GM19463 (cell line): ENCODE data around the gene HOXC9.

Experiments
- ATAC-seq: cut with Tn5 transposase; IDR thresholded peaks from one replicate; pipeline ENCODE4 v1.9.1; 2021; ENCODE audit warnings: mild to moderate bottlenecking, moderate library complexity; ENCODE audit not compliant: unreplicated experiment

Gene HOXC9

DNA sequence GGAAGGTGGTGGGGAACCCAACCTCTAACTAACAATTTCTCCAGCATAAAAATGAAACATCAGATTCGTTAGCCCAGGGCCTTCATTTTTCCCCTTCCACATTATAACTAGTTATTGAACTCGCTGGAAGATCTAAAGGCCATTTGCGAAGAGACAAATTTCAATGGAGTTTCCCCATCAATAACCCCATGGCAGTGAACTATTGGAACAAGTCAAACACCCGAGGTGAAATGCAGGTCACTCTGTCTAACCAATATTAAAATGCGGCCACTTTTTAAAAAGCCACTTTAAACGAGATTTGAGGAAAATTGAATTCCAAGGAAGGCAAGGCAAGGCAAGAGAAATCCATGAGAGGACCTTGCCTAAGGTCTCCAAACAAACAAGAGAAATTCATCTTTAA lies 49.1 kb downstream of the HOXC9 start:
- no peak for ATAC-seq

DNA sequence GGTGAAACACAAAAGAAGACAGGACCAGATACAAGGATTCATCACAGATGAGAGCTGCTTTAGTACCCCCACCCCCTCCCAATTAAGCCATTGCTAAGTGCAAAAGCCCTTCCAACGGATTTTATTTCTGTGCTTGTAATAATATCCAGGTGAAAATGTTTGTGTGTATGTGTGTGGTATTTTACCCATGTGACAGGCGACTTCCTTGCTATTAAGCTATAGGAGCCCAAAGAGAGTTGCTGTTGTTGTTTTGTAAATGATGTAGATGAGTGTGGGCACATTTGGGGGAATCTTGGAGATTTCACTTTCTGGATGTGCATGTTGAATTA lies 50.5 kb downstream of the HOXC9 start:
- ATAC-seq = no peak

DNA sequence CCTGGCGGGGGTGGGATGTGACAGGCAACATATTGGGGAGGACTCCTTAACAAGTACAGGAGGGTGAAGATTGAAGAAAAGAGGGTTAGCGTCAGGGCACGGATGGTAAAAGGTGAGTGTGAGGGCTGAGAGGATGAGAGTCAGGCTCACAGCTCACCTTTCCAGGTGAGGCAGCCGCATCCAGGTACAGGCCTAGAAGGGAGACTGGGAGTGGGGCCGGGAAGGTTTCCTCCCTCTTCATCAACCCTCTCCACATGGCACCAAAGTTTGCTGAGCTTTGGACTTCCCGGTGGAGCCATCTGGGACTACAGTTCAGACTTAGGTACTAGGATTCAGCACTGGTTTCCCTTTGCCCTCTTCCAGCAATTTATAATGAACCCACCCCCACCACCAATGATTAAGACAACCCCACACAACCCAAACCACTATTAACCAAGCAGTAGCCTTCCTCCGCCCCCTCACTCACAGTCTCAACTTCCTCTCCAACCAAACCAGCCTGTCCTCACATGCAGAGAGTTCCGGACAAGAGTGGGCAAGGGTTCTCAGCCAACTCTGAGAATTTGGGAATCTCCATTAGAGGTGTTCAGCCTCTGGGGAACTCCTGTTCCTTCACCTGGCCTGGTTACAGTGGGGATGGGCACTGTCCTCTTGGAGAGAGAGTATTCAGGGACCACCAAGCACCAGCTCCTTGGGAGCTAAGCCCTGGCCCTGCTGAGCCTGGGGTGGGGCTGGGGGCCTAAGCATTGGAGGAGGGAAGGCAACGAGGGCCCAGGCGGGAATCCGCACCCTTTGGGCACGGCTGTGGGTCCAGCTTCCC lies 51.3 kb downstream of the HOXC9 start:
- no peak for ATAC-seq

DNA sequence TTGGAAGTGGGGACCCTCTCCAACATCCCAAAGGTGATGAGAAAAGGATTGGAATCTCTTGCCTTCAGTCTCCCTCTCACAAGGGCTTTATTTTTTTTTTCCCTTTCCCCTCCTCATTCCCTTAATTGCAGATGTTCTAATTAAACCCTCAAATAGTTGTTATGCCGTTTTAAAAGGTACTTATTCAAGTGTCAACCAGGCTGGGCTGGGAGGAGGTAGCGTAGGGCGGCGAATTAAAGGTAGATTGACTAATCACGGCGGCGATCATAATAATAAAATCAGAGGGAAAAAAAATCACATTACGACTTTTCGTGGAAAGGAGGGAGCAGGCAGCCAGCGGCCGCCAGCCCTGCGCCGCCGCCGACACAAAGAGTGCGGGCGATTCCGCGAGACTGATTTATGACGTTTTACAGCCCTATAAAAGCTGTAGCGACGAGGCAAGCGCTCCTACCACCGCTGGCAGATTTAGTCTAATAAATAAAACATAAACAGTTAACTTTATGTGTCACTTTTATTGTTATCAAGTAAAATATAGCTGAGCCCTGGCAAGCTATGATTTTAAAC lies 52.0 kb downstream of the HOXC9 start:
- no peak for ATAC-seq

DNA sequence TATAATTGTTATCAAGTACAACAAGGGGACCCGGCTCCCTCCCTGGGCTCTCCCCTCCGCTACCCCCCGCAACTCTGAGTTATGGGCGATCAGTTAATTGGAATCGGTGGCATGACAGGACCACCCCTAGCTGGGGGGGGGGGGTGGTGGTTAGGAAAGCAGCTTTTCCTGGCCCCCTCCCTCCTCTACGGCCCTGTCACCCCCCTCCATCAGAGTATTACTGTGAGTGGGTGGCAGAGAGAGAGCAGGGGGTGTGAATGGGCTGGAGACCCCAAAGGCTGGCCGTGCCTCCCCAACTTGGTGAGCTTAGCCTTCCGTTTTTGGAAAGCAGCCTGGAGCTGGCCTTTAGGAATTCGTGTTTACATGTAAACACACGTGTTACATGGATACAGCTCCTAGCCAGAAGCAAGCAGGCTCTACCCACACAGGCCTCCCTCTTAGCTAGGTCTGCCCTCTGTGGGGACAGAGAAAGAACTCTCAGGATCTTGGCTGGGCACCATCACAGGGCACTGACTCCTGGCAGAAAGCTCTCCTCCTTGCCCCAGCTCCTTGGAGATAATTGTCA lies 52.6 kb downstream of the HOXC9 start:
- ATAC-seq = no peak
